H1 (cell line): Measurements from ENCODE around the gene SLC9C1. TPM values are rescaled to one million over a fixed set of nuclear protein-coding genes. Genes with fewer than 3 reads are reported as not detected.

Source experiments
- CTCF ChIA-PET: fragments of 300-600 bp; sonication (Branson Sonifier 250); formaldehyde crosslinking; loops from one replicate; lab custom pipeline; 2021; ENCODE audit not compliant: partially characterized antibody; lab: Charles Lee
- POLR2A ChIA-PET: fragments of 300-600 bp; sonication (Branson Sonifier 250); formaldehyde crosslinking; loops from one replicate; lab custom pipeline; 2021; ENCODE audit warnings: inconsistent platforms; ENCODE audit not compliant: partially characterized antibody; lab: Charles Lee
- DNase-seq, 2 experiments: peaks; one replicate each; pipeline versions ENCODE4 v3.0.0 to v3.0.0-alpha.2; 2010 to 2022; ENCODE audit warnings: low spot score in 2 of 2, low read depth in 1 of 2, mixed read lengths in 1 of 2
- FAIRE-seq: peaks from 2 replicates; lab custom pipeline; 2011; peaks lifted over from hg19 to GRCh38; lab: Jason Lieb, UNC
- H2AFZ ChIP-seq: 2 replicates; pipeline ENCODE4 v1.8.1; 2012; ENCODE audit warnings: low read length, inconsistent platforms
- H2AK5ac ChIP-seq: 2 replicates; pipeline ENCODE4 v1.6.1; 2013; ENCODE audit warnings: low read depth, low read length
- H2BK120ac ChIP-seq: replicated peaks from 2 replicates; pipeline ENCODE3; 2013; ENCODE audit warnings: low read depth, low read length, inconsistent platforms
- H2BK12ac ChIP-seq: 2 replicates; pipeline ENCODE4 v1.6.1; 2013; ENCODE audit warnings: low read depth, low read length
- H2BK15ac ChIP-seq: 2 replicates; pipeline ENCODE4 v1.6.1; 2013; ENCODE audit warnings: low read length
- H2BK20ac ChIP-seq: 2 replicates; pipeline ENCODE4 v1.6.1; 2013; ENCODE audit warnings: low read length
- H2BK5ac ChIP-seq: 2 replicates; pipeline ENCODE4 v1.6.1; 2013; ENCODE audit warnings: low read depth, low read length
- H3K14ac ChIP-seq: 2 replicates; pipeline ENCODE4 v1.6.1; 2013; ENCODE audit warnings: inconsistent platforms; ENCODE audit not compliant: insufficient read length
- H3K18ac ChIP-seq: 2 replicates; pipeline ENCODE4 v1.6.1; 2013; ENCODE audit warnings: low read length; ENCODE audit errors: extremely low read depth
- H3K23ac ChIP-seq: 2 replicates; pipeline ENCODE4 v1.6.1; 2013; ENCODE audit warnings: inconsistent platforms; ENCODE audit not compliant: insufficient read length
- H3K23me2 ChIP-seq: 2 replicates; pipeline ENCODE4 v1.6.1; 2013; ENCODE audit warnings: low read depth, low read length
- H3K27ac ChIP-seq: 2 replicates; pipeline ENCODE4 v1.6.1; 2011; ENCODE audit warnings: low read depth, low read length, inconsistent platforms
- H3K27me3 ChIP-seq, 4 experiments: replicated peaks in 1 of 4; 1 replicate in 1 of 4; 2 replicates in 3 of 4; pipeline versions ENCODE4 v1.6.1 to v1.8.1; 2011 to 2013; ENCODE audit warnings: low read length in 3 of 4, mild to moderate bottlenecking in 3 of 4, inconsistent platforms in 2 of 4, mixed read lengths in 2 of 4, moderate library complexity in 1 of 4; ENCODE audit not compliant: control insufficient read depth in 3 of 4, insufficient read depth in 3 of 4; ENCODE audit errors: extremely low read depth in 1 of 4
- H3K36me3 ChIP-seq, 4 experiments: 2 replicates each; pipeline versions ENCODE4 v1.6.1 to v1.8.1; 2011 to 2013; ENCODE audit warnings: mild to moderate bottlenecking in 4 of 4, low read length in 3 of 4, moderate library complexity in 2 of 4, control low read depth in 1 of 4, inconsistent platforms in 1 of 4; ENCODE audit not compliant: insufficient read depth in 4 of 4, control insufficient read depth in 2 of 4
- H3K4ac ChIP-seq: replicated peaks from 2 replicates; pipeline ENCODE3; 2013; ENCODE audit warnings: low read length, low read depth, mixed read lengths, inconsistent platforms; ENCODE audit not compliant: insufficient read length
- H3K4me1 ChIP-seq, 4 experiments: replicated peaks in 1 of 4; 1 replicate in 1 of 4; 2 replicates in 3 of 4; pipeline versions ENCODE4 v1.6.1 to v1.8.1; 2011 to 2013; ENCODE audit warnings: low read length in 3 of 4, inconsistent platforms in 2 of 4, mixed read lengths in 1 of 4; ENCODE audit not compliant: insufficient read depth in 4 of 4, control insufficient read depth in 3 of 4
- H3K4me2 ChIP-seq, 2 experiments: 2 replicates each; pipeline versions ENCODE4 v1.6.1 to v1.8.1; 2011 to 2013; ENCODE audit warnings: low read depth in 2 of 2, low read length in 2 of 2, control low read depth in 1 of 2, inconsistent platforms in 1 of 2, mild to moderate bottlenecking in 1 of 2; ENCODE audit not compliant: insufficient read depth in 1 of 2
- H3K4me3 ChIP-seq, 4 experiments: fragments of 200-600, 300-600 bp in 1 of 4; sonication (generic), shearing (Covaris generic), sonication (Bioruptor Twin) in 1 of 4; 2 replicates each; pipeline versions ENCODE4 v1.5.1 to v1.8.1; 2011 to 2016; ENCODE audit warnings: low read length in 4 of 4, low read depth in 3 of 4, control low read depth in 2 of 4, inconsistent platforms in 2 of 4, mild to moderate bottlenecking in 2 of 4, mixed read lengths in 1 of 4, moderate library complexity in 1 of 4; ENCODE audit not compliant: insufficient read depth in 2 of 4; ENCODE audit errors: extremely low read depth in 1 of 4
- H3K56ac ChIP-seq: replicated peaks from 2 replicates; pipeline ENCODE3; 2013; ENCODE audit warnings: low read depth, mild to moderate bottlenecking, mixed read lengths, low read length, inconsistent platforms; ENCODE audit not compliant: insufficient read length
- H3K79me1 ChIP-seq: 2 replicates; pipeline ENCODE4 v1.6.1; 2013; ENCODE audit warnings: low read depth, low read length, control low read depth
- H3K79me2 ChIP-seq, 2 experiments: 2 replicates each; pipeline versions ENCODE4 v1.6.1 to v1.8.1; 2012 to 2013; ENCODE audit warnings: low read length in 2 of 2, mild to moderate bottlenecking in 2 of 2, inconsistent platforms in 1 of 2; ENCODE audit not compliant: insufficient read depth in 2 of 2, control insufficient read depth in 1 of 2
- H3K9ac ChIP-seq, 4 experiments: replicated peaks in 1 of 4; 1 replicate in 1 of 4; 2 replicates in 3 of 4; pipeline versions ENCODE4 v1.6.1 to v1.8.1; 2011 to 2013; ENCODE audit warnings: low read depth in 3 of 4, low read length in 3 of 4, control low read depth in 2 of 4, mild to moderate bottlenecking in 2 of 4, moderate library complexity in 2 of 4, inconsistent platforms in 1 of 4; ENCODE audit errors: extremely low read depth in 1 of 4
- H3K9me3 ChIP-seq, 2 experiments: 2 replicates each; pipeline versions ENCODE4 v1.6.1 to v1.8.1; 2012 to 2013; ENCODE audit warnings: mild to moderate bottlenecking in 2 of 2, moderate library complexity in 2 of 2, control low read depth in 1 of 2, inconsistent platforms in 1 of 2, low read depth in 1 of 2, low read length in 1 of 2, mixed read lengths in 1 of 2; ENCODE audit not compliant: insufficient read depth in 2 of 2
- H4K20me1 ChIP-seq, 2 experiments: replicated peaks in 1 of 2; 2 replicates each; pipeline versions ENCODE3 to v1.8.1; 2011 to 2013; ENCODE audit warnings: inconsistent platforms in 2 of 2, low read length in 2 of 2, mild to moderate bottlenecking in 1 of 2; ENCODE audit not compliant: insufficient read depth in 2 of 2, control insufficient read depth in 1 of 2
- H4K5ac ChIP-seq: 2 replicates; pipeline ENCODE4 v1.6.1; 2013; ENCODE audit warnings: low read length, low read depth, mixed read lengths, inconsistent platforms; ENCODE audit not compliant: insufficient read length
- H4K8ac ChIP-seq: 2 replicates; pipeline ENCODE4 v1.8.0; 2013; ENCODE audit warnings: mild to moderate bottlenecking, moderate library complexity, low read length, inconsistent platforms; ENCODE audit not compliant: insufficient read depth; ENCODE audit errors: extremely low read depth
- H4K91ac ChIP-seq: replicated peaks from 2 replicates; pipeline ENCODE3; 2013; ENCODE audit warnings: low read length, mixed read lengths, inconsistent platforms; ENCODE audit not compliant: insufficient read length
- EGR1 ChIP-seq: IDR thresholded peaks from 2 replicates; pipeline ENCODE4 v1.6.1; 2011; ENCODE audit warnings: low read depth, low read length, borderline replicate concordance
- TEAD4 ChIP-seq: IDR thresholded peaks from 2 replicates; pipeline ENCODE4 v1.6.1; 2012; ENCODE audit warnings: low read depth, low read length, inconsistent platforms, mixed read lengths
- whole genome bisulfite sequencing, 2 experiments: shearing (Covaris generic) in 1 of 2; methylation state at CpG; one replicate each; pipeline versions ENCODE4 v1.1.6 to v1.1.7; 2013 to 2015; ENCODE audit warnings: low lambda C conversion rate in 2 of 2, mixed read lengths in 2 of 2, inconsistent platforms in 1 of 2, low coverage in 1 of 2, missing lambda C conversion rate in 1 of 2; ENCODE audit not compliant: insufficient replicate concordance in 2 of 2, insufficient coverage in 1 of 2, insufficient read length in 1 of 2; ENCODE audit errors: extremely low coverage in 1 of 2, missing lambda C conversion rate in 1 of 2; 5-methylcytosine and 5-hydroxymethylcytosine counted together
- polyA plus RNA-seq, 7 experiments: library from polyadenylated mRNA; depleted of rRNA in 3 of 7; stranded (reverse) in 5 of 7; unstranded in 2 of 7; fragments of >200 nt in 5 of 7; fragments of 200-250 nt in 2 of 7; gene quantifications; 1 replicate in 5 of 7; 2 replicates in 1 of 7; 4 replicates in 1 of 7; pipeline versions ENCODE4 v1.2.1 to v1.2.3, GENCODE V29; 2011 to 2013; ENCODE audit warnings: missing spikeins in 2 of 7, mixed read lengths in 2 of 7
- total RNA-seq: library from RNA; stranded (reverse); fragmentation: NEBNext Ultra II Directional; extraction: Animal tissue kit (Norgen Biotek cat#: 25700); gene quantifications from 2 replicates; pipeline ENCODE4 v1.2.1, GENCODE V29; 2021

The SLC9C1 gene
- total and polyA plus RNA-seq, 2 of the 8 experiments (the other 6 are each of a cell fraction or from before 2014, with no cell fraction given), result 0.15 to 0.24 TPM

DNA sequence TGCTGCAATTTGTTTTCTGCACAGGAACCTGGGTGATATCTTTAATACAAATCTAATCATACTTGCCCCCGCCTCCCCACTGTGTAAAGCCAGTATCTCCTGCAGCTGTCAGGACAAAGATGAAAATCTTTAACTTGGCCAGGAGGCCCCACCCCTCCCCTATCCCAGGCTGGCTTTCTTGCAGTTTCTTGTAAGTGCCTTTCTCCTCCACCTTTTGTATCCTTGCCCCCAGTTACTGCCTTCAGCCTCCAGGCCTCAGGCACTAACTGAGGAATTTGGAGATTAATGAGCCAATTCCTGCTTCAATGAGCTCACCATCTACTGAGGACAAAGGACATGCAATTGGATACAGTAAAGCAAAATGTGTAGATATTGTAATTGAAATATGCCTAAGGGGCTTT lies 167.5 kb downstream of the SLC9C1 start:
- H3K9me3 ChIP-seq, result no peaks in the 10 kb centered on the region
- H3K79me2 ChIP-seq, result no peaks in the 10 kb centered on the region
- no peak overlapping the region for H4K5ac ChIP-seq
- H2BK15ac ChIP-seq, result no peak overlapping the region
- no peaks in the 10 kb centered on the region; a peak in 2 of 8 replicates for H3K36me3 ChIP-seq
- H3K9ac ChIP-seq, result no peak overlapping the region
- no peak overlapping the region for H2AK5ac ChIP-seq
- DNase-seq (peak in 1 of 2 experiments; percentile 60), FAIRE-seq (peak; percentile 83)
- no peak overlapping the region for H4K91ac ChIP-seq
- H3K4me2 ChIP-seq, result peak overlapping the region; percentile 1 to 27; a peak in 2 of 4 replicates
- no peaks in the 10 kb centered on the region for H4K20me1 ChIP-seq
- no peaks in the 10 kb centered on the region for H3K27me3 ChIP-seq
- 0 out of 2 replicates have a peak overlapping the region, but pooled peaks have one; percentile 14 for H3K18ac ChIP-seq
- no peak overlapping the region for H2AFZ ChIP-seq
- peaks cover 0 to 16% (median 11%) of the 10 kb centered on the region in 4 experiments; a peak in 5 of 7 replicates for H3K4me1 ChIP-seq
- H2BK5ac ChIP-seq, result no peak overlapping the region
- WGBS, 2 experiments, result 63% methylated on average over 1 of the region's 1 CpG; no CpG with 5 or more reads in 1 of the 2 experiments
- peak overlapping the region; percentile 13 for H2BK120ac ChIP-seq
- H3K23me2 ChIP-seq, result no peaks in the 10 kb centered on the region
- H3K27ac ChIP-seq, result no peak overlapping the region; the same call in 1 of the 2 replicates
- ChIA-PET CTCF (interaction anchor here (0.6 to 5.1 kb wide), 3 partner anchors 12 to 387 kb away, joined by 3 to 31 read pairs (median 20); no protein-coding TSS in a partner anchor), POLR2A (interaction anchor here (1.2 to 1.3 kb wide), 2 partner anchors 148 to 266 kb away, joined by 3 to 4 read pairs; no protein-coding TSS in a partner anchor)
- no peak overlapping the region for H3K14ac ChIP-seq
- H4K8ac ChIP-seq, result no peak overlapping the region
- H3K4me3 ChIP-seq, result no peak overlapping the region
- H3K79me1 ChIP-seq, result no peaks in the 10 kb centered on the region
- no peak overlapping the region for H2BK20ac ChIP-seq
- no peak overlapping the region for H3K56ac ChIP-seq
- no peak overlapping the region for H3K23ac ChIP-seq
- no peak overlapping the region for H3K4ac ChIP-seq
- H2BK12ac ChIP-seq, result no peak overlapping the region
- TF ChIP-seq EGR1 (no peak), TEAD4 (0 out of 2 replicates have a peak, but pooled peaks have one; percentile 10)
- TF ChIP-seq, all 59 proteins: peak for 1
